Mesenchymal stem cell (in vitro differentiated cells and primary cell): ENCODE measurements around the gene MARCO.

ENCODE experiments used
- DNase-seq: peaks from one replicate; pipeline ENCODE4 v3.0.0-alpha.2; 2013
- H2AFZ ChIP-seq: one replicate; pipeline ENCODE4 v1.6.1; 2013; ENCODE audit warnings: low read depth, mild to moderate bottlenecking, control low read depth, inconsistent platforms, low read length, moderate library complexity
- H2AK5ac ChIP-seq: 2 replicates; pipeline ENCODE4 v1.6.1; 2013; ENCODE audit warnings: low read length, moderate library complexity, mild to moderate bottlenecking, inconsistent platforms; ENCODE audit not compliant: severe bottlenecking
- H2BK120ac ChIP-seq: one replicate; pipeline ENCODE4 v1.6.1; 2013; ENCODE audit warnings: low read depth, mild to moderate bottlenecking, inconsistent platforms, low read length, moderate library complexity
- H2BK12ac ChIP-seq, 2 experiments: one replicate each; pipeline ENCODE4 v1.6.1; 2013; ENCODE audit warnings: inconsistent platforms in 2 of 2, low read length in 2 of 2, mild to moderate bottlenecking in 2 of 2, moderate library complexity in 2 of 2, control low read depth in 1 of 2
- H2BK15ac ChIP-seq: one replicate; pipeline ENCODE4 v1.6.1; 2013; ENCODE audit warnings: mild to moderate bottlenecking, low read depth, inconsistent platforms; ENCODE audit not compliant: poor library complexity, severe bottlenecking
- H2BK5ac ChIP-seq: 2 replicates; pipeline ENCODE4 v1.6.1; 2013; ENCODE audit warnings: low read depth, mild to moderate bottlenecking, low read length, control low read depth, inconsistent platforms; ENCODE audit not compliant: poor library complexity, severe bottlenecking
- H3K14ac ChIP-seq, 2 experiments: one replicate each; pipeline ENCODE4 v1.6.1; 2013; ENCODE audit warnings: inconsistent platforms in 2 of 2, low read length in 2 of 2, control low read depth in 1 of 2, mild to moderate bottlenecking in 1 of 2, moderate library complexity in 1 of 2
- H3K18ac ChIP-seq, 2 experiments: one replicate each; pipeline ENCODE4 v1.6.1; 2013; ENCODE audit warnings: inconsistent platforms in 2 of 2, low read length in 2 of 2, control low read depth in 1 of 2, low read depth in 1 of 2, mild to moderate bottlenecking in 1 of 2
- H3K23ac ChIP-seq, 2 experiments: one replicate each; pipeline ENCODE4 v1.6.1; 2013; ENCODE audit warnings: inconsistent platforms in 2 of 2, low read length in 2 of 2, mild to moderate bottlenecking in 2 of 2, moderate library complexity in 2 of 2, control low read depth in 1 of 2
- H3K27ac ChIP-seq: 2 replicates; pipeline ENCODE4 v1.5.1; 2013; ENCODE audit warnings: mild to moderate bottlenecking, moderate library complexity, low read length, control low read depth, inconsistent platforms; ENCODE audit not compliant: poor library complexity, severe bottlenecking
- H3K27me3 ChIP-seq, 2 experiments: 2 replicates each; pipeline versions ENCODE4 v1.6.1 to v1.7.0; 2013; ENCODE audit warnings: low read length in 2 of 2, mild to moderate bottlenecking in 2 of 2, moderate library complexity in 2 of 2, control low read depth in 1 of 2, inconsistent platforms in 1 of 2; ENCODE audit not compliant: control insufficient read depth in 1 of 2, insufficient read depth in 1 of 2
- H3K36me3 ChIP-seq, 2 experiments: 2 replicates each; pipeline versions ENCODE4 v1.6.1 to v1.7.0; 2013; ENCODE audit warnings: low read length in 2 of 2, control low read depth in 1 of 2, inconsistent platforms in 1 of 2, low read depth in 1 of 2, mild to moderate bottlenecking in 1 of 2; ENCODE audit not compliant: insufficient read depth in 2 of 2, control insufficient read depth in 1 of 2
- H3K4ac ChIP-seq, 2 experiments: one replicate each; pipeline ENCODE4 v1.6.1; 2013; ENCODE audit warnings: inconsistent platforms in 2 of 2, low read length in 2 of 2, mild to moderate bottlenecking in 2 of 2, moderate library complexity in 2 of 2, control low read depth in 1 of 2, low read depth in 1 of 2
- H3K4me1 ChIP-seq: 2 replicates; pipeline ENCODE4 v1.6.1; 2013; ENCODE audit warnings: low read depth, low read length, control low read depth; ENCODE audit not compliant: control insufficient read depth, insufficient read depth
- H3K4me2 ChIP-seq: 2 replicates; pipeline ENCODE4 v1.6.1; 2013; ENCODE audit warnings: low read length, mild to moderate bottlenecking, inconsistent platforms; ENCODE audit not compliant: poor library complexity, severe bottlenecking
- H3K4me3 ChIP-seq, 2 experiments: 2 replicates each; pipeline versions ENCODE4 v1.5.1 to v1.7.0; 2013; ENCODE audit warnings: low read length in 2 of 2, mild to moderate bottlenecking in 2 of 2, control low read depth in 1 of 2, low read depth in 1 of 2; ENCODE audit not compliant: insufficient read depth in 1 of 2
- H3K79me1 ChIP-seq: replicated peaks from 2 replicates; pipeline ENCODE4 v1.6.1; 2013; ENCODE audit warnings: mild to moderate bottlenecking, control low read depth, low read length, inconsistent platforms; ENCODE audit not compliant: poor library complexity, severe bottlenecking
- H3K9ac ChIP-seq: 2 replicates; pipeline ENCODE4 v1.7.0; 2013; ENCODE audit warnings: mild to moderate bottlenecking, low read length, moderate library complexity
- H3K9me3 ChIP-seq: 2 replicates; pipeline ENCODE4 v1.7.0; 2013; ENCODE audit warnings: mild to moderate bottlenecking, low read length; ENCODE audit not compliant: control insufficient read depth
- H4K8ac ChIP-seq: one replicate; pipeline ENCODE4 v1.6.1; 2013; ENCODE audit warnings: inconsistent platforms, mild to moderate bottlenecking, low read length, moderate library complexity
- H4K91ac ChIP-seq: one replicate; pipeline ENCODE4 v1.6.1; 2013; ENCODE audit warnings: mild to moderate bottlenecking, low read length, inconsistent platforms
- WGBS: methylation state at CpG from one replicate; pipeline ENCODE4 v1.1.7; 2013; ENCODE audit warnings: mixed read lengths; 5-methylcytosine and 5-hydroxymethylcytosine counted together

MARCO gene

GRCh38 chr2:118929059-118929458 lies 12.9 kb upstream of the MARCO start:
- Histone ChIP-seq H3K9me3 (peaks cover 29% of the 10 kb centered on the region), H3K14ac (no peak overlapping the region), H4K8ac (no peak overlapping the region), H3K4ac (no peak overlapping the region), H2BK15ac (no peak overlapping the region), H2BK120ac (no peak overlapping the region), H2BK12ac (no peak overlapping the region), H2AFZ (no peak overlapping the region), H3K36me3 (no peaks in the 10 kb centered on the region), H3K4me1 (no peaks in the 10 kb centered on the region), H3K27ac (no peak overlapping the region), H3K4me2 (no peak overlapping the region), H3K79me1 (no peaks in the 10 kb centered on the region), H4K91ac (no peak overlapping the region), H3K23ac (no peak overlapping the region), H3K27me3 (peaks cover 0 to 25% of the 10 kb centered on the region in 2 experiments), H3K18ac (no peak overlapping the region), H2AK5ac (no peak overlapping the region), H3K9ac (no peak overlapping the region), H3K4me3 (no peak overlapping the region), H2BK5ac (no peak overlapping the region)
- no peak for DNase-seq
- WGBS = 79% methylated on average over 1 of the region's 1 CpG

- Histone ChIP-seq H2BK120ac (no peak overlapping the region), H2BK12ac (no peak overlapping the region), H2AFZ (no peak overlapping the region), H3K4ac (no peak overlapping the region), H2AK5ac (no peak overlapping the region), H3K23ac (no peak overlapping the region), H3K18ac (no peak overlapping the region), H3K4me3 (no peak overlapping the region), H2BK15ac (no peak overlapping the region), H3K9ac (no peak overlapping the region), H2BK5ac (no peak overlapping the region), H3K4me1 (no peaks in the 10 kb centered on the region), H3K4me2 (no peak overlapping the region), H3K9me3 (peaks cover 29% of the 10 kb centered on the region), H4K8ac (no peak overlapping the region), H3K27me3 (peaks cover 0 to 7% of the 10 kb centered on the region in 2 experiments), H3K27ac (no peak overlapping the region), H3K79me1 (no peaks in the 10 kb centered on the region), H4K91ac (no peak overlapping the region), H3K36me3 (no peaks in the 10 kb centered on the region), H3K14ac (no peak overlapping the region)
- no peak for DNase-seq
- no CpG with 5 or more reads among the region's 1 CpG for WGBS
Measured at GRCh38 chr2:118932949-118933348, 9.0 kb upstream of the MARCO start.

- H3K4ac ChIP-seq = no peak overlapping the region
- H2BK5ac ChIP-seq = no peak overlapping the region
- no peak overlapping the region for H2BK15ac ChIP-seq
- peaks cover 0 to 14% of the 10 kb centered on the region in 2 experiments for H3K27me3 ChIP-seq
- H2BK120ac ChIP-seq = no peak overlapping the region
- no peak for DNase-seq
- WGBS = 51% methylated on average over 2 of the region's 2 CpGs
- no peak overlapping the region for H3K18ac ChIP-seq
- H3K79me1 ChIP-seq = no peaks in the 10 kb centered on the region
- no peak overlapping the region for H4K8ac ChIP-seq
- H3K4me1 ChIP-seq = no peaks in the 10 kb centered on the region
- no peak overlapping the region for H4K91ac ChIP-seq
- H2BK12ac ChIP-seq = no peak overlapping the region
- H3K27ac ChIP-seq = no peak overlapping the region
- no peak overlapping the region for H2AK5ac ChIP-seq
- no peak overlapping the region for H3K4me3 ChIP-seq
- H3K4me2 ChIP-seq = no peak overlapping the region
- no peak overlapping the region for H2AFZ ChIP-seq
- H3K36me3 ChIP-seq = no peaks in the 10 kb centered on the region
- no peak overlapping the region for H3K14ac ChIP-seq
- no peak overlapping the region for H3K9ac ChIP-seq
- peaks cover 27% of the 10 kb centered on the region for H3K9me3 ChIP-seq
- no peak overlapping the region for H3K23ac ChIP-seq
Measured at GRCh38 chr2:118936306-118936705, 5.7 kb upstream of the MARCO start.

GRCh38 chr2:118936936-118937335 lies 5.1 kb upstream of the MARCO start:
- Histone ChIP-seq H3K9ac (no peak overlapping the region), H3K4me3 (no peak overlapping the region), H3K27ac (no peak overlapping the region), H2BK5ac (no peak overlapping the region), H2BK120ac (no peak overlapping the region), H3K27me3 (peaks cover 0 to 14% of the 10 kb centered on the region in 2 experiments), H3K9me3 (peaks cover 21% of the 10 kb centered on the region), H4K8ac (no peak overlapping the region), H4K91ac (no peak overlapping the region), H3K4ac (no peak overlapping the region), H3K4me2 (no peak overlapping the region), H2AFZ (no peak overlapping the region), H3K4me1 (no peaks in the 10 kb centered on the region), H3K14ac (no peak overlapping the region), H3K79me1 (no peaks in the 10 kb centered on the region), H2AK5ac (no peak overlapping the region), H2BK12ac (no peak overlapping the region), H2BK15ac (no peak overlapping the region), H3K36me3 (no peaks in the 10 kb centered on the region), H3K18ac (no peak overlapping the region), H3K23ac (no peak overlapping the region)
- 74% methylated on average over 5 of the region's 6 CpGs for WGBS
- DNase-seq = no peak
